OCI-M1 (cell line): ENCODE measurements around the gene GRAMD1A.
"Not testable (repeated sequence)": the region's sequence is repeated elsewhere in the genome, so short reads cannot be mapped to it uniquely, and the experiment has no call there.

Source experiments
- DNase-seq: peaks from one replicate; lab custom pipeline; 2025; lab: John Stamatoyannopoulos, UW

Gene GRAMD1A

DNA sequence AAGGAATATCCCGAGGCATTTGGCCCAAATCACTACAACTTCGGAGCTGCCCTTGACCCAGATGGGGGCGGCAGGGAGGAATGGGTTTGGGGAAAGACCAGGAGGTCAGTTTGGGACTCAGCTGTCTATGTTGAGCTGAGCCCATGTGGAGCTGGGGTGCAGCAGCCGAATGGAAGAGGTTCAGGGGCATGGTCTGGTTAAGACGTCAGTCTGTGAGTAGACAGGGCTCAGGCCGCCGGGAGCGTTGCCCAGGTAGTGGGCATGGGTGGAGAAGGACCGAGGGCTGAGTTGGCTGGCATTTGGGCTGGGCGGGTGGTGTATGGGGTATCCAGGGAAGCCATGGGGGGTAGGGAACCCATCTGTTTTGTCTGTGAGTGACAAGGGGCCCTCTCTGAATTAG lies 20.9 kb downstream of the GRAMD1A start:
- no peak for DNase-seq

DNA sequence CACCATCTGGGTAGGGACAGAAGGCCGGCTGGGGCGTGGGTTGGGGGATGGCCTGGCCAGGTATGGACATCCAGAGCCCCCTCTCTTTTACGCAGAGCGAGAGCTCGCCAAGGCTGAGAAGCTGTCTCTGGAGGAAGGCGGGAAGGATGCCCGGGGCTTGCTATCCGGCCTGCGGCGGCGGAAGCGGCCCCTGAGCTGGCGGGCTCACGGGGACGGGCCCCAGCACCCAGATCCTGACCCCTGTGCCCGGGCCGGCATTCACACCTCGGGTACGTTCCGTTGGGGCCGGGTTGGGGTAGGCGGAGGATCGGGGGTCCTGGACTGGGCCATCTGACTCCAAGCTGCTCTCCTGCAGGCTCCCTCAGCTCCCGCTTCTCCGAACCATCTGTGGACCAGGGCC lies 21.5 kb downstream of the GRAMD1A start:
- DNase-seq, result no peak

DNA sequence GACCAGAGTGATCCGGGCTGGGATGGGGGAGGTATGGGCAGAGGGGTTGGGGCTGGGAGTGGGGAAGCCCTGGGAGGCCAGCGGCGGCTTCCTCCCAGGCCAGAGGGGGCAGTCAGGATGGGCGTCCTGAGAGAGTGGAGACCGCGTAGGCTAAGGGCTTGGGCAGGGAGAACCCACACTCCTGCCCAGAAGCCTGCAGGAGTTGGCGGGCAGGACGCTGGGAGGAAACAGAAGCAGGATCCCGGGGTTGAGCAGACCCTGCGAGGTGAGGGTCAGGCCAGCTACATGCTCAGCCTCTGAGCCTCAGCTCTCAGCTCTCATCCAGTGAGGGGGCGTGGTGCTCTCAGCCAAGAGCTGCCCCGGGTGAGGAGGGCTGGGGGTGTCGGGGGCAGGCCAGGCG lies 22.3 kb downstream of the GRAMD1A start:
- DNase-seq, result no peak

DNA sequence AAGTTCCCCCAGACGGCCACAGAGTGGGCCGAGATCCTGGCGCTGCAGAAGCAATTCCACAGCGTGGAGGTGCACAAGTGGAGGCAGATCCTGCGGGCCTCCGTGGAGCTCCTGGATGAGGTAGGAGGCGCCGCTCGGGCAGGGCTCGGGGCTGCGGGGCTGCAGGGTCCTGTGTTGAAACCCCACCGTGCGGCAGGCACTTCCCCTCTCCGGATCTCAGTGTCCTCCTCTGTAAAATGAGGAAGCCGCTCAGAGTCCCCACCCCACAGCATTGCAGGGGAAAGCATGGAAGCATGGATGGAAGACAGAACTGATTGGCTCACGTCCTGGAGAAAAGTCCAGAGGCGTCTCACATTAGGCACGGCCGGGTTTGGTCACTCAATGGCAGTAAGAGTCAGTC lies 23.3 kb downstream of the GRAMD1A start:
- no peak for DNase-seq

GRCh38 chr19:35024095-35024494 lies 24.0 kb downstream of the GRAMD1A start:
- DNase-seq, result no peak

DNA sequence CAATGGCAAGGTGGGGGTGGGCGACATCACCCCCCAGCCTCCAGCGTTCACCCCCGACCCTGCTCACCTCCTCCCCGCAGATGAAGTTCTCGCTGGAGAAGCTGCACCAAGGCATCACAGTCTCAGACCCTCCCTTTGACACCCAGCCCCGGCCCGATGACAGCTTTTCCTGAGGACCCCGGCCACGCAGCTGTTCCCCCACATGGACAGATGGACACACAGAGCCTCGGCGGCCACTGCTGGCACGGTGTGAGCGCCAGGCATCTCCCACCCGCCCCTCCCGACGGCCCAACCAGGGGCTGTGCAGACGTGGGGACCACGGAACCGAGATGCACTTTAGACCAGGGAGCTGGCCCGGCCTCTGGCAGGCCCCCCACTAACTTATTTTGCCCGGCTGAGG lies 25.8 kb downstream of the GRAMD1A start:
- no peak for DNase-seq

DNA sequence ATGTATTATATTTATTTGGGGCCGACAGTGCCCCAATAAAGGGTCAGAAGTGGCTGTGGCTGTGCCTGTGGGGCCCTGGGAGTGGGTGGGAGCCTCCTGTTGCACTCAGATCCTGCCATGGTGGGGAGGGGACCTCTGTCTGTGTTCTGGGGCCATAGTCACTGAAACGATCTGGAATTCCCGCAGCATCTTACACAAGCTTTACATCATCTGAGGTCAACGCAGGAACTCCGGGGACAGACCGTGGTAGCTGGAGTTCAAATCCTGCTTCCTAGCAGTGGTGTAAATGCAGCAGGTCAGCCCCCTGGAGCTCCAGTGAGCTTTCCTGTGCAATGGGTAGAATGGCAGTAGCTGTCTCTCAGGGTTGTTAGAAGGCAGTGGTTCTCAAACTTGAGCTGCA lies 26.3 kb downstream of the GRAMD1A start:
- DNase-seq, result no peak

- no peak for DNase-seq
These were observed 26.9 kb downstream of the GRAMD1A start for GRCh38 chr19:35027009-35027408.

DNA sequence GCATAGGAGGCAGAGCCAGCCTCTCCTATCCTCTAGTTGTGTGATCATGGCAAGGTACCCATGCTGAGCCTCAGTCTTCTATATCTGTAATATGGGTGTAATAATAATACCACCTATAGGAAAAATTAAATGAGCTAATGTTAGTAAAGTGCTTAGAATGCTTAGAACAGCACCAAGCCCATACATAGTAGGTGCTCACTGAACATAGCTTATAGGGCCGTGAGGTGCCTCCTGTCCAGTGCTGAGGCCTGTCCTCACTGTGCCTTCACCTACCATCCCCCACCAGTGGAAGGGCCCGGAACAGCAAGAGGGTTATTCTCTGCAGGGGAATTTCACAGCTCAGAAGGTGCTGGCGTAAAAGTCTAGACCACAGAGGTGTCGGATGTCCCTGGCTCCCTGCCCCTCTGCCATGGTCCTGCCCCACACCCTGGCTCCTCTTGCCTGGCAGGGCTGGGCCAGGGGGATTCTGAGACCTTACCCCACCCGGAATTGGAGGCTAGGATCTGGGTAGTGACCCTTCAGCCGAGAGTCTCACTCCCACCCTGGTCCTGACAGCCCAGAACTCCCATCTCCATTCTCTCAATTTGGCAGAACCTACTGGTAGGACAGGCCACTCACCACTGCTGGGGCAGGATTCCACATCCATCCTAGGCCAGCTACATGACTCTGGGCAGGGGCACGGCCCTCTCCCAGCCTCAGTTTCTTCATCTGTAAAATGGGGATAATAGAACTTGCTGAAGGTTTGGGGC lies 27.9 kb downstream of the GRAMD1A start:
- no peak for DNase-seq

- DNase-seq, result not testable (repeated sequence)
These were observed 28.4 kb downstream of the GRAMD1A start for GRCh38 chr19:35028600-35028885.

- DNase-seq, result not testable (repeated sequence)
These were observed 29.2 kb downstream of the GRAMD1A start for GRCh38 chr19:35029275-35029736.

GRCh38 chr19:35029737-35030256 lies 29.7 kb downstream of the GRAMD1A start:
- DNase-seq, result peak; percentile 41

DNA sequence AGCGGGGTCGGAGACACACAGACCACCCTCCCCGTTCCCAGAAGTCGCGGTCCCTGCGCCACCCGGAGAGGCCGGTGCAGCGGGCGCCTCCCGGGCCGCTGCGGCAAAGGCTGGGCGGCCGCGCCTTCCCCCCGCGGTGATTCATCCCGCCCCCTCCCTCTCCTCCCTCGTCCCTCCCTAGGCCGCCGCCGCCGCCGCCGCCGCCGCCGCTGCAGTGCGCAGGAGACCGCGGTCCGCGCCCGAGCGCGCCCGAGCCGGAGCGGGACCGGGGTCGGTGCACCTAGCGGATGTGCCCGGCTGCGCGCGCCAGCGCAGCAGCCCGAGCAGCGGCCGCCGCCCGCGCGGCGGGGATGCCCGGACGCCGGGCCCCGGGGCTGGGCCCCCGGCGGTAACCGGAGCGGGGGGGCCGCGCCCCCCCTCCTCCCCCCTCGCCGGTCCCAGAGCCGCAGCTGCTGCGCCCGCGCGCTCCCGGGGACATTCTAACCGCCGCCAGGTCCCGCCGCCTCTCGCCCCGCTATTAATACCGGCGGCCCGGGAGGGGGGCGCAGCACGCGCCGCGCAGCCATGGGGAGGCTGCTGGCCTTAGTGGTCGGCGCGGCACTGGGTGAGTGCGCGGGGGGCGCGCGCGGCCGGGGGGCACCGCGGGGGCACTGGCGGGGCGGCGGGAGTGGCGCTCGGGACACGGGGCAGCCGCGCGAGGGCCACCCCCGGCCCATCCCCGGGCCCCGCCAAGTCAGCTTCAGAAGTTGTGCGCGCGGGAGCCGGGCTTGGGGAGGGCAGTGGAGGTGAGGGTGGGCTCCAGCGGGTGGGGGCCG lies 30.3 kb downstream of the GRAMD1A start, which contains the start of gene SCN1B:
Gene SCN1B (plus strand): TSS at position 214 of the 815 bp plus-strand sequence. CDS start 351 bp downstream, at position 565.
- peak; percentile 72 for DNase-seq

DNA sequence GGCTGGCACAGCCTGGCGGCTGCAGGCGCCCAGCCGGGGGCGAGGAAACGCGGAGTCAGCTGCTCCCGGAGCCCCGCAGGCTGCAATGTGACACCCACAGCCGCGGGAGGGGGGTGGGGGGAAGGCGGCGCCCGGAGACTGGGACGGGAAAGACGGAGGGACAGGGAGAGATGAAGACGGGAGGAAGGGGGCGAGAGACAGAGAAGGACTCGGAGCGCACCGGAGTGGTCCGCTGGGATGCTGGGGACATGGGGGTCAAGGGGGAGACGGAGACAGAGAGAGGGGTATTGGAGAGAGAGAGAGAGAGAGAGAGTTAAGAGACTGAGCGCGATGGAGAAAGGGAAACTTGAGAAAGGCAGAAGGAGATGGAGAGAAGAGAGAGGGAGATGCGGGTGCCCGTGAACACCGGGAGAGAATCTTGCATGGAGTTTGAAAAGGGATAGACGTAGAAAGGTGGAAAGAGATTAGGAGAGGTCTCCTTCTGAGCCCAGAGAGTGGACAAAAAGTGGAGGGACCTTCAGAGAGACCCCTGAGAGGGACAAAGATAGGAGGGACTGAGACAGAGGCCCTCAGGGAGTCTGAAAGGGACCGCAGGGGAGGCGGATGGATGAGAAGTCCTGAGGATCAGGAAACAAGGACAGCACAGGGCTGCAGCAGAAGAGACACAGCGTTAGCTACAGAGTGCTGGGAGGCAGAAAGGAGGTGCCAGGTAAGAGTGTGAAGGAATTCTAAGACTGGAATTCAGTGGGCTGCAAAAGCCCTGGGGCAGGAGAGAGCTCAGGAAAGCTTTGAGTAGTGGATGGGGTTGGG lies 31.2 kb downstream of the GRAMD1A start:
- no peak for DNase-seq

GRCh38 chr19:35032356-35032865 lies 32.3 kb downstream of the GRAMD1A start:
- DNase-seq, result no peak

- DNase-seq, result no peak
These were observed 33.2 kb downstream of the GRAMD1A start for GRCh38 chr19:35033067-35034004.

- DNase-seq, result no peak
These were observed 33.9 kb downstream of the GRAMD1A start for GRCh38 chr19:35034005-35034502.

DNA sequence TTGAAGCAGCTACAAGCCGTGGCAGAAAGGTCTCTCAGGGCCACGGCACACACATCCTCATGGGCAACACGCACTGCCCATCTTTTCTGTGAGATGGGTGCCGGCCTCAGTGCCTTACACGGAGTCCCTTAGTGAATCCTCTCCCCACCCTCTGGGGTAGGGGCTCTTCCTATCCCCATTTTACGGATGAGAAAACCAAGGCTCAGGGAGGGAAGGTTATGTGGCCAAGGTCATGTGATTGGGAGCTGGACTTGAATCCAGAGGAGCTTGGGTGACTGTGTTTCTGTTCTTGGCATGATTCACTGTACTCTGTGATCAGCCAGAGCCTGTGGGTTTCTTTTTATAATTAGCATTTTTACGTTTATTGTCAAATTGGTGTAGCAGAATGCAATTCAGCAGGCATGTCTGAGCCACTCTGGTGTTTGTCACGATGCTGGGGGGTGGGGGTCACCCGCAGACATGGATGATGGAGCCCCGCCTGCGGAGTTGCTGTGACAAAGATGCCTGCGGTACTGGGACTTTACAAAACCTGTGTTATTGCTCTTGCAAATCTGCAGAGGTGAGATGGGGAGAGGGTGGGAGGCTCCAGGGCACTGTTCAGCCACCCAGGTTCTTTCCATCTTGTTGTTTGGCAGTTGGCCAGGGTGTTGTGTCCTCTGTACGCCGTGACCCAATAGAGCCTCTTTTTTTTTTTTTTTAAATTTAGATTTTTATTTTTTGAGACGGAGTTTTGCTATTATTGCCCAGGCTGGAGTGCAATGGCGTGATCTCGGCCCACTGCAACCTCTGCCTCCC lies 34.7 kb downstream of the GRAMD1A start:
- DNase-seq, result no peak

GRCh38 chr19:35037716-35038622 lies 37.8 kb downstream of the GRAMD1A start:
- no peak for DNase-seq
